Hypothalamus (tissue), 51 donors: ENCODE results near the gene BRDT.
A peak's percentile ranks its signal among the peaks of the same experiment; 100 is the strongest.
"Not testable (repeated sequence)": the region's sequence is repeated elsewhere in the genome, so short reads cannot be mapped to it uniquely, and the experiment has no call there.

Experiments used
- DNase-seq, 51 donors: peaks; one replicate each; lab custom pipeline; 2025; lab: John Stamatoyannopoulos, UW

Gene BRDT

DNA sequence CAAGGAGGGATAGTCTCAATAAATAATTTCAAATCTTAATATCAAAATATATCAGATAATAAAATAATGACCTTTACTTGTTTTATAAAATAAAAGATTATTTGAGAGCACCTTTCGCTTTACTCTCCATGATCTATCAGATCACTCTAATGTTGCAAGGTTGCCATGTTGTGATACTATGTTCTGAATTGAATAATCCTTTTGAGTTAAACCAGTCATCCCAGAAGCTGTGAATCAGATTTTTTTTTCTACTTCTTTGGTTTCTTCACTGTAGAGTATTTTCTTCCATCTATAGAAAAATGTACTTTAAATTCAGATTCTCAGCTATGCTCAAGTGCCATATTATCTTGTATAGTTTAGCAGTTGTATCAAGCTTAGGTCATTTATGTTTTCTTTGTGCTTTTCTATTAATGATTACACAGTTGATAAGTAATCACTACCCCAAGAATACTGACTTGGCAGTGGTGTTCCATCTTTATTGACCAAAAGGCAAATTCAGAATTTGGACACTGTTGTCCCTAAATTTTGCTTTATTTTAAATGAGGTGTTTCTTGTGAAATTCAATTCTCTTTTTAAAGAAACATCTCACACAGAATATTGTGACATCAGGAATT lies 32.9 kb downstream of the BRDT start:
- no peak for DNase-seq

- no peak for DNase-seq
Observed at GRCh38 chr1:91993256-91993655, 44.1 kb downstream of the BRDT start.

GRCh38 chr1:91997607-91998195 lies 48.5 kb downstream of the BRDT start:
- DNase-seq, result peak in 10 of 51 donors; percentile 1 to 33 (median 4)

DNA sequence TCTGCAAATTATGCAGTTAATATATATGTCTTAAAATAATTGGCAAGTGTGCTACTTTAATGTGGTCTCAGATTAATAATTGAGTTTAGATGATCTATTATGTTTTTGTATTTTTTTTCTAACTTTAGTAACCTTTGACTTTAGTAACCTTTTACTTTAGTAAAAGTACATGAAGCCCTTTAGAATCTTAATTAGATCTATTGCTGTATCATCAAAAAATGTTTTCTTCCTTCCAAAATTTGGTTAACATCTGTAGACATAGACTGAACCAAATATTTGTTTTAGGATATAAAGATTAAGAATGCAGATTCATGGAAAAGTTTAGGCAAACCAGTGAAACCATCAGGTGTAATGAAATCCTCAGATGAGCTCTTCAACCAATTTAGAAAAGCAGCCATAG lies 54.9 kb downstream of the BRDT start:
- no peak for DNase-seq

- no peak for DNase-seq
Observed at GRCh38 chr1:92013923-92014322, 64.7 kb downstream of the BRDT start.

DNA sequence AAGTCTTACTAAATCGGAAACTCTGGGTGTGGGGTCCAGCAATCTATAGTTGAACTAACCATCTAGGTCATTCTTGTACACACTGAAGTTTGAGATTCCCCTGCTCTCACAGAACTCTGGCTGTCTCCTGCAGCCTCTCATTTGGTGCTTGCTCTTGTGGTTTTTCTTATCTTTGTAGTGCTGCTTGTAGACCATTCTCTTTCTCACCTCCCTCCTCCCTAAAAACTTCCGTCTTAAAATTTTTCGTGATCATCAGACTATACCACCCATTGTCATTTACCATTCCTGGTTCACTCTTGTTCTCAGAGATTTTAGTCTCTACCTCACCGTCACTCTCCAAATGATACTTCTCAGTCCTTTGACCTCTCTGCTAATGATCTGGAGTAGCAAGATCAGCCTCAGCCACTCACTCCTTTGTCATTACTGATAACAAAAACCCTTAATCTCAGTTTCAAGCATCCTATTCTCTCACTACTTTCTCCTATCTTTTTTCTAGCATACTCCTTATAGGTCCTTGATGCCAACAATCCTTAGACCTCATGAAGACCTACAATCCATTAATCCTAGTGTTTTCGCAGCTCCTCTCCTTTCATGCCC lies 67.6 kb downstream of the BRDT start:
- DNase-seq, result no peak

DNA sequence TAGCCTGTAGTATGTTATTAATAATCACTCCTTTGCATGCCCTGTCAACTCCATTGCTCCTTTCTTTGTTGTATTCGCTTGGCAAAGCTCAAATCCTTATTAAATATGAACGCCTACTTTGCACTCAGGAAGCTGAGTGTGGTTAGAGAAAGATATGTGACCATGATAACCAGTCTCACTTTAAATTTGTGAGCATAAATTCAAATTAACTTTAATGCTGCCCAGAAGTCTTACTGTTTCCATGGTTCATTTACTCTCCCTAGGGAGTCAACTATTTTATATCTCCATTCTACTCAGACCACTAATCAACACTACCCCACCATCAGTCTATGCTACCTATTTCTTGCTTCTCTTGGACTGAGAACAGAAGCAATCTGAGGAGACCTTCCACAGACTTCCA lies 68.5 kb downstream of the BRDT start:
- no peak for DNase-seq

GRCh38 chr1:92026042-92026441 lies 76.8 kb downstream of the BRDT start:
- DNase-seq, result not testable (repeated sequence)

GRCh38 chr1:92026806-92027205 lies 77.6 kb downstream of the BRDT start:
- DNase-seq, result no peak

DNA sequence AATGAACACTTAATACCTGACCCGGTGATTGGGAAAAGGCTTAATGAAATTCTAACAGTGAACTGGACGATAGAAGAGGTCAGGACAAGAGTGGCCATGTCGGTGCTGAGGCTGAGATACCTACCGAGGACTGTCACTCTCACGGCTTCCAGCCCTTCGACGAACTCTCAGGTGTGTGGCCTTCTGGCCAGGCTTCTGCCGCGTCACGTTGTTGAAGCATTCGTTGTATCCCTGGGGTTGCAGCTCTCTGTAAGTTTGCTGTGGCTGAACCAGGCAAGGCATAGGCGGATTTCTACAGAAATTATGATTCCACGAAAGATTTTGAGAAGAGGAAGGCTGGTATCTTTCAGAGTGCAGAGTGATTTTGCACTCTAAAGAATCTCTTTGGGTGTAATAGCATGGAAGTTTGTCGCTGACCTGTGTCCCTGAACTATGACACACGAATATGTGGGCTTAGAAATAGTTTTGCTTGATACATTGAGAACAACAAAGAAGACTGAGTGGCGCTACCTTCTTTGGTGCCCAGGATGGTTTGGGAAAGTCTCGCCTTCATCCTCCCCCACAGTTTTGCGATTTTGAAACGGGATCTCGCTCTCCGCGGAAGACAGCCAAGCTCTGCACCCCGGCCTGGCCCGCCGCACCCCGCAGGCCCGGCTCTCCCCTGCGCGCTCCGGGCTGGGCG lies 80.2 kb downstream of the BRDT start:
- peak in 2 of 51 donors; percentile 30 to 34 for DNase-seq

DNA sequence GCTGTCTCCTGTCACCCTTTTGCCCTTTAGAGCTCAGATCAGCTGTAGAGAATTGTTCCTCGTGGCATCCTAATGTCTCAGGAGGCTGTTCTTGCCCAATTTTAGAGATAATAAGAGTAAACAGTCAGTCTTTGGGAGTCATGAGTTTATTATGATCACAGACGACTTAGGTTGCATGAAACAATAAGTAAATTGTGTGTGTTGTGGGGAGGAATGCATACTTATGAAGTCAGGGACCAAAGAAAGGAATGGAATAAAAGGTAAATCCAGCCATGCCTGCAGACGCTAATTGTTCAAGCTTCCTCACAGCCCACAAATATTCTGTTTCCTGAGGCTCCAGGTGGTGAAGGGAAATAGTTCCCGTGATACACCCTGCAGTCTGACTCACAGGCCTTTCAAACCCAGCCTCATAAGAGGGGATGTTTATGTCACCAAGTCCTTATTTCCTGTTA lies 81.5 kb downstream of the BRDT start:
- DNase-seq, result peak in 1 of 51 donors; percentile 37

GRCh38 chr1:92031281-92032110 lies 82.3 kb downstream of the BRDT start:
- DNase-seq, result peak in 1 of 51 donors; percentile 33

DNA sequence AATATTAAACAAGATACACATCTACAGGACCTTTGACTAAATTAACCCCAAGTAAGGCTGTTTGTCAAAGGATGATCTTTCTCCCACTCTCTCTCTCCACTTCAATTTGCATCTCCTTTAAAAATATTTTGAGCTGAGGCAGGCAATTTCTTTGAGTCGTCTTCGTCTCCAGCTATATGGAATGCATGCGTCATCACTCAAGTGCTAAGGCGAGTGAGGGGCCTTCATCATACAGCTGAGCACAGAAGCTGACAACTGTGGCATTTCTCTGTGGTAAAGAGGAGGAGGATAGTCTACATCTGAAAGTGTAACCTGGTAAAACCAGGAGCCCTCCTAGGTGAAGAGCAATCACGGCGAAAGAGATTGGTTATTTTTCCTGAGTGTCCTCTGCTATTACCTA lies 88.2 kb downstream of the BRDT start:
- DNase-seq, result no peak

DNA sequence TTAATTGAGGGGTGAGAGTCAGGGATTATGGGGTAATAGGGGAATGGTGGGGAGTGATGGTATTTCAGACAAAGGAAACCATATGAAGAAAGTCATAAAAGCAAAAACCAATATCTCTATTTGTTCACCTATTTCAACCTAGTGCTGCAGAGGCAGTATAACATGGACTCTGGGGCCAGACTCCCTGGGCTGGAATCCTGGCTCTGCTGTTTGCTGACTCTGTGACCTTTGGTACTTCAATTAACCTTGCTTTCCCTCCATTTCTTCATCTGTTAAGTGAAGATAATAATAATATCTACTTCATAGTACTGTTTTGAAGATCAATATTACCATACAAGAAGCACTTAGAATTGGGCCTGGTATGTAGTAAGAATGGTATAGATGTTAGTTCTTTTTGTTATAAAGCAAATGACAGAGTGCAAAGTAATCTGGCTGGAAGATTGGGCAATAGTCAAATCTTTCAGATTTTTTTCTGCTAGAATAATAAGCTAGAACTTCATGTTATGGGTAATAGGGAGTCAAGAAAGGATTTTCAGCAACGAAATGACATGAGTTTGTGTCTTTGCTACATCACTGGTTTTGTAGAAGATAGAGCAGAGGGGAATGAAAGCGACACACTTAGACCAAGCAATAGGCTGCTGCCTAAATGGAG lies 89.6 kb downstream of the BRDT start:
- DNase-seq, result no peak

GRCh38 chr1:92040971-92041370 lies 91.8 kb downstream of the BRDT start:
- DNase-seq, result no peak

DNA sequence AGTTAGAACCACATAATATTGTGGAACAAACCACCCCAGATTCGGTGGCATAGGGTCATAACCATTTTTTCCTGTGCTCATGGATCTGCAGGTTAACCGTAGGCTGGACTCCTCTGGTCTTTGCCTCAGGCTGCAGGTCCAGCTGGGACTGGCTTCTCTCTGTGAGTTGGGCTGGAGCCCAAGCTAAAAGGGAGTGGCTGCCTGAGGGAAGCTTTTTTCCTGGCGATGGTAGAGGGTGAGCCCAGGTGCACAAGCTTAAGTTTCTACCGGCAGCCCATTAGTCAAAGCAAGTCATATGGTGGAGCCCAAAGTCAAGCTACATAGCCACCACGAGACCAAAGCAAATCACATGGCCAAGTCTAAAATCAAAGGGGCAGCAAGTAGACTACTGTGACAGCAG lies 94.4 kb downstream of the BRDT start:
- DNase-seq, result no peak

GRCh38 chr1:92045766-92046495 lies 96.7 kb downstream of the BRDT start:
- no peak for DNase-seq

DNA sequence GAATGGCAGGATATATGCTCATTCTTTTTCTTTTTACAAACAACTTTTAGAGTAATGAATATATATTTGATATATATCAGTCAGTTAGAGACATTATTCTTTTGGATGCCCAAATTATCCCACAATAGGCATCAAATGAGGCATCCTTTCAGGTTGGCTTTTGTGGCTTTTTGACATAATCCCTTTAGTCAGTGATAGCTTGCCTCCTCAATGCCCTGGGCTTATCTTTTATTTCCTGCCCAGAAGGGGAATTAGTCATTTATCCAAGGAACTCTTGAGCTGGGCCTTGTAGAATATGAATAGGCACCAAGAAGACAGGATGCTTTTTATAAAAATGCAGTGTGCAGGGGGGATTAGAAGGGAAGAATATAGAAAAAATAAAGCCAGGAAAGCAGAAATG lies 102.7 kb downstream of the BRDT start:
- no peak for DNase-seq
